GM12872 (cell line): ENCODE results near the gene LIN52.

Source experiments
- CTCF ChIP-seq: IDR thresholded peaks from 3 replicates; pipeline ENCODE4 v1.5.1; 2011; ENCODE audit warnings: low read depth, mild to moderate bottlenecking, low read length, moderate library complexity; ENCODE audit not compliant: insufficient read depth

Gene LIN52

DNA sequence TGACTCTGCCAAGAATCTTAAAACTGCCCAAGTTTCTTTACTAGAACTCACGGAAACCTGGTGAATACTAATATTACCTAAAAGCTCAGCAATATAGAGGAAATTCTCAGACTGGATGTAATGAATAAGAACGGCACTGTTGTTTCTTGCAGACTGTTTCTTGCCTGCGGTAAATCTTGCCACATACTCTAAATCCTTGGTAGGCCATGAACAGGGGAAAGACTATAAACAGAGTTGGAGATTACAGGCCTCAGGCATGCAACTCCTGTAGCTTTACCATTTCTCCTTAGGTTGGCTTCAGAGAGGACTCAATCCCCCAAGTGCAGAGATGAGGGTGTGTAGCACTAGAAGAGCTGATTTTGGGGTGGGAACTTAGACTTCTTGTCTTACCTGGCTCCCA, 1.6 kb upstream of the LIN52 start:
- no peak for TF ChIP-seq CTCF

DNA sequence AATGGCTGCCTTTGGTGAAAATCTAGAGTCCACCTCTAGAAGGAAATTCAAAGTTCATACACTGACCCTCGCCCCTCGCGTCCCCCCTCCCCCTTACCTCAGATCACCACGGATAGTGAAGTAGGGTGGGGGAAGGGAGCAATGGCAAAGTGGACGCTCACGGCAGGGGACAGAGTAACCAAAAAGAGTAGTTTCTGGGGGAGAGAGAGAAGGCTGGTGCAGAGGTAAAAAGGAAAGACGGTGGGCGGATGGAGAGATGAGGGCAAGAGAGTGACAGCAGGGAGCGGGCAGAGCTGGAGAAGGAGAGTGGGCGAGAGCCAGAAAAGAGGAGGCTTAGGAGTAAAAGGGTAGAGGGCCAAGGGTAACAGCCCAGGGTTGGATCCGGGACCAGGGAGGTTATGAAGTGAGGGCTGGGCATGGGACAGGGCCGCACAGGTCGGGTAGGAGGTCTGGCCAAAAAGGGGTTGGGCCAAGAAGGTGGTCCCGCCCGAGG, 926 bp upstream of the LIN52 start:
- TF ChIP-seq CTCF = no peak

- no peak for TF ChIP-seq CTCF
Observed at GRCh38 chr14:74085047-74085637, 386 bp downstream of the LIN52 start.

DNA sequence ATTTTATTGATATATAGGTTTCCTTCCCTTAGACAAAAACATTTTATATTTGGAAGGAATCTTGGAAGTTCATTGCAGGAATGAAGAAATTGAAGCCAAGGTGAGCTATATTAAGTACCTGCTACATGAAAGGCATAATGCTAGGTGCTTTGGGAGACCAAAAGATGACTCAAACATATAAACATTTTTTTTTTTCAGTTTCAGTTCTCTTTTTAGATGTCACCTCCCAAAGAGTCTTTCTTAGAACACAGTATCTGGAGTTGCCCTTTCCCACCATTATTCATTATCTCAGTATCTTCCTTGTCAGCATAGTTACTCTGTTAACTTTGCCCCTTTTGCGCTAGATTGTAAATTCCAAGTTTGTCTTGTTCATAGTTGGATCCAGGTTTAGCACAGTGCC, 1.1 kb downstream of the LIN52 start:
- no peak for TF ChIP-seq CTCF

DNA sequence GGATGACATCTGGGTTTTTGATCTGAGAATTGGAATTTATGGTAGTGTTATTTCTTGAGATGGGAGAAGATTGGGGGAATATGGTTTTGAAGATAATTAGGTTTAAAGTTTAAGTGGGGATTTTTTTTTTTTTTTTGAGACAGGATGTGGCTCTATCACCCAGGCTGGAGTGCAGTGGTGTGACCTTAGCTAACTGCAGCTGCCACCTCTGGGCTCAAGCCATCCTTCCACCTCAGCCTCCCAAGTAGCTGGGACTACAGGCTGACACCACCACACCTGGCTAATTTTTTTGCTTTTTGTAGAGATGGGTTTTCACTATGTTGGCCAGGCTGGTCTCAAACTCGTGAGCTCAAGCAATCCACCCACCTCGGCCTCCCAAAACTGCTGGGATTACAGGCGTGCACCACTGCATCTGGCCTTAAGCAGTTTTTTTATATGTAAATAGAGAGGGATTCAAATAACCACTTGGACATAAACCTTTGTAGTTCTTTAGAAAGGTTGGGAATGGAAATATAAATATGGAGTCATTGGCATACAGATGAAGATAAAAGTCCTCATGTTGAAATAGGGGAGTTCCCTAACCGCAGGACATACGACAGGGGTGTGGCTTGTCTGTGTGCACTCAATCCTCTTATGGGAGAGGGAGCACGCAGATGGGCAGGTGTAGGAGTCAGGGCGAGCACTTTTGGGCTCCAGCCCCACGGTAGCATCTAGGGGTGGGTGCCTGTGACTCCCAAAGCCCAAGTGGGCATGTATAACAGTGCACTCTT, 4.7 kb downstream of the LIN52 start:
- TF ChIP-seq CTCF = no peak

- TF ChIP-seq CTCF = no peak
Observed at GRCh38 chr14:74105381-74105780, 20.6 kb downstream of the LIN52 start.

GRCh38 chr14:74109369-74109768, 24.6 kb downstream of the LIN52 start:
- TF ChIP-seq CTCF = no peak
